Myocyte (in vitro differentiated cells): ENCODE results near the gene CPM. TPM values are rescaled to one million over a fixed set of nuclear protein-coding genes. Genes with fewer than 3 reads are reported as not detected.
"Not testable (repeated sequence)": the region's sequence is repeated elsewhere in the genome, so short reads cannot be mapped to it uniquely, and the experiment has no call there.

Source experiments
- DNase-seq: peaks from one replicate; pipeline ENCODE4 v3.0.0-alpha.2; 2012; ENCODE audit warnings: low read depth
- total RNA-seq: library from RNA; depleted of rRNA; stranded (reverse); fragments of >200 nt; gene quantifications from 2 replicates; pipeline ENCODE4 v1.2.3, GENCODE V29; 2014

Gene CPM
- total RNA-seq, 1 donor from 2014 or later = 3.0 TPM

DNA sequence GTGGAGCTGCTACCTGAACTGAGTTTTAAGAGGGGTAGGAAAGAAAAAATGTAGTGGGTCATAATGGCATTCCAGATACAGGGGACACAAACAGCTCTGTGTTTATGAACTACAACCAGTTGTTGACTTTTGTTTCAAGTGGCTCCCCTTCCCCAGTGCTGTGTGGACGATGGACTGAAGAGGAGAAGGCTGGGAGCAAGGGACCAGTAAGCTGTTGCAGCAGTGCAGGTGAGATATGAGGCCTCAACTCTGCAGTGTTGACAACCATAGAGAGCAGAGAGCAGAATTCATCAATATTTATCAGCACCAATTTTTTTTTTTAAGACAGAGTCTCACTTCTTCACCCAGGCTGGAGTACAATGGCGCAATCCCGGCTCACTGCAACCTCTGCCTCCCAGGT, 78.4 kb downstream of the CPM start:
- no peak for DNase-seq

DNA sequence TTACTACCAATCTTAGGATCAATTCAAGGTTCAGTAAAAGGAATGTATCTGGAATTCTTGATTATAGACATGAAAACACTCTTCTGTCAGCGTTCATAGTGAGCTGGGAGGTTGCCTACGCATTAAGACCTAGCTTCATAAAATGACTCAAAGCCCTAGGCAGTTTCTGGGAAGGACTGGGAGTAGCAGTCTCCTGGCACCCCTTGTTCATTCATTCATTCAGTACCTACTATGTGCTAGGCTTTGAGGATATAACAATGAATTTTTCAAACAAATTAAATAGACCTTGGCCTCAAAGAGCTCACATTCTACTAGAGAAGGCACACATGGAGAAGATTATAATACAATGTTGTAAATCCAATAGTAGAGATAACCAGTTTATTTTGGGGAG, 78.9 kb downstream of the CPM start:
- no peak for DNase-seq

DNA sequence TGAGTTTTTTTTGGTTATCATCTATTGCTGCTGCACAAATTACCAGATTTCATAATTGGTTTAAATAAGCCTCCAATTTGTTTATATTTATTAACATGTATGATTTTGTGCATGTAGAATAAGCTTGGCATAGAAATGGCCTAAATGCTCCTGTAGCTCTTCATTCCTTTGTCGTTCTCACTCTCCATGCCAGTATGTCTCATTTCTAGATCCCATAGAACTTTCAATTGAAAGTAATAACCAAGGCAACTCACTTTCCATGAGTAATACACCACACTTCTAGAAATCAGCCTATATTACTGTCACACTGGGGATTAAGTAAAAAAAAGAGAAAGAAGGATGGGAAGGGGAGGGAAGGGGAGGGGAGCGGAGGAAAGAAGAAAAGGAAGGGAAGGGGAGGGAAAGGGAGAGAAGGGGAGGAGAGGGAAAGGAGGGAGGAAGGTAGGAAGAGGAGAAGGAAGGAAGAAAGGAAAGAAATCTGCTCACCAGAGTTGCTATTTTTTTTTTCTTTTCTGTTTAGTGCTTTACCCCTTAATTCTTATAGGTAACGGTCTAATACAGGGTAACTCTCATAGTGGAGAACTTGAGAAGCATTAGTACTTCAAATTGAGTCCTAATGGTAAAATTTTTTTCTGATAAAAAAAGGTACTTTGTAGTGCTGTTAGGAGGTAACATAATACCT, 79.4 kb downstream of the CPM start:
- DNase-seq = no peak

DNA sequence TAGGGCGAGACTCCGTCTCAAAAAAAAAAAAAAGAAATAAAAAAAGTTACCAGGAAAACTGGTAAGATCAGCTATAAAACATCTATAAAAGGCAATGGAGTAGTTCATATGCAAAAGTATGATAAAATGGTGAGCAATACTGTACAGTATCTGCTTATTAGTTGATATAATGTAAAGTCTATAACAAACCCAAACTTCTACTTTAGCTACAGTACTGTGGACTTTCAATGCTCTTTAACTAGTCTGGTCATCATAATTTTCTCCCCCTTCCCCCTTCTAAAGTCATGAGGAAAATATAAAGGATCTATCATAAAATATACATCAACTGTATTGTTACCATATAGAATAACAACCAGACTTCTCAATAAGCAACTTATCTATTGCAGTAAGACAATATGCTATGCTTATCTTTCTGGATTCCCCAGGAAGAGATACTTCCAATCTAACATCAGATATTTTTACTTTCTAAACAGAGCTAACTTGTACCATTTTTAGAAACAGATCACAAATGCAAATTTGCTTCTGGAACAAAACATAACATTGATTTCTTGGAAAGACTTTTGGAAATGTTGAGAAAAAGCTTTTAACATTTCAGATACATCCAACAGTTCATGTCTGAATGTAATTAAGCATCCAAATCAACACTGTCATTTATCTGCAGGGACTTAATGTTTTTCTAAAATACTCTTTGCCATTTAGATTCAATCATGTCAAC, 81.2 kb downstream of the CPM start:
- no peak for DNase-seq

DNA sequence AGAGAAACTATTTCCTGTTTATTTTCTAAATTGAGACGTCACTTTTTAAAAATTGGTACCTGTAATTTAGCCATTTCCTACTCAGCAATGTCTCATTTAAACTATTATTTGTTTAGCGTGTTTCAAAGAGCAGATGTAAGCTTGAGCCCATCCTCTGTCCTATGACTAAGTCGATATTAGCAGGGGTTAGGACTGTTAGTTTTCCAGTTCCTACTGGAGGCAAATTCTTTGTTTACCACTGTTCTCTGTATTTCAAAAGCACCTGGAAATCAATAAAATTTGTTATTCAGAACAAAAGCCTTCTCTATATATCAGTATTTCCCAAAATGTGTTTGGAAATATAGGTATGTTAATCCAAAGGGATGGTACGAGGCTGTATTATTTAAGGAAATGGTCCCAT, 82.6 kb downstream of the CPM start:
- DNase-seq = no peak

DNA sequence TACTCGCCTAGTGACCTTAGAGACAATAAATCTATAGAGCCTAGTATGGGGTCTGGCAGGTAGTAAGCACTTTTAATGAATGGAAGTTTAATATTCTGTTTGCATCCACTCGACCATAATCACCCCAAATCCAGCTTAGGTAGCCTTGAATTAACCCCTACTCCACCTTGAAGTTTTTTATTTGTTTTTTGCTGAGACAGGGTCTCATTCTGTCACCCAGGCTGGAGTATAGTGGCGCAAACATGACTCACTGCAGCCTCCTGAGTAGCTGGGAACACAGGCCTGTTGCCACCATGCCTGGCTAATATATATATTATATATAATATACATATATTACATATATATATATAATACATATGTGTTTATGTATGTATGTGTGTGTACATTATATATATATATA, 86.2 kb downstream of the CPM start:
- DNase-seq = no peak

DNA sequence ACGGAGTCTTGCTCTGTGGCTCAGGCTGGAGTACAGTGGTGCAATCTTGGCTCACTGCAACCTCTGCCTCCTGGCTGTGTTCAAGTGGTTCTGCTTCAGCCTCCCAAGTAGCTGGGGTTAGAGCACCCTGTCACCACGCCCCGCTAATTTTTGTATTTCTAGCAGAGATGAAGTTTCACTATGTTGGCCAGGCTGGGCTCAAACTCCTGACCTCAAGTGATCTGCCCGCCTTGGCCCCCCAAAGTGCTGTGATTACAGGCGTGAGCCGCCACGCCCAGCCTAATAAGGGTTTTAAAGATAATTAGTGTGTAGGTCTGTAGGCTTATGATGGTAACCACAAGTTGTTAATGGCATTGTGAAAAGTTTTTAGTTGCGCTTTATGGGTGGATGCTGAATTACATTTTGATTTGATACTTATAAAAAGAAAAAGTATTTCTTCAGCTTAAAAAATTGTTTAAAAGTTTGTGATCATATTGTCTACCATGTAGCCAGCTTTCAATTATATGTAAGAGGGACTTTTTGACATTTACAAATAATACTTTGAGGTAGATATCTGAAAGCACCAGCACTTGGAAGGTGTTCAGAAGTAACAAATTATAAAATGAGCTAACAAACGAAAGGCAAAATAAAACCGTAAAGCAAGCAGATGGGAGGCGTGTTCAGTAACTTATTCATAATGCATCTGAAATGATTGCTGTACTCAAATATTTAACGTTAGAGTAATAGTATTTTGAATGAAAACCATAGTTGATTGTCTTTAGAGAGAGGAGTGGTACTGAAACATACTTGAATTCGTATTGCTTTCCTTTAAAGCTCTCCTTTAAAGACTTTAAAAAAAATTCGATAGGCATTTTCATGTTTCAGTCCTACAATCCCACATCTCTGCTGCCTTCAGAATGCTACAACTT, 87.9 kb downstream of the CPM start:
- no peak for DNase-seq

DNA sequence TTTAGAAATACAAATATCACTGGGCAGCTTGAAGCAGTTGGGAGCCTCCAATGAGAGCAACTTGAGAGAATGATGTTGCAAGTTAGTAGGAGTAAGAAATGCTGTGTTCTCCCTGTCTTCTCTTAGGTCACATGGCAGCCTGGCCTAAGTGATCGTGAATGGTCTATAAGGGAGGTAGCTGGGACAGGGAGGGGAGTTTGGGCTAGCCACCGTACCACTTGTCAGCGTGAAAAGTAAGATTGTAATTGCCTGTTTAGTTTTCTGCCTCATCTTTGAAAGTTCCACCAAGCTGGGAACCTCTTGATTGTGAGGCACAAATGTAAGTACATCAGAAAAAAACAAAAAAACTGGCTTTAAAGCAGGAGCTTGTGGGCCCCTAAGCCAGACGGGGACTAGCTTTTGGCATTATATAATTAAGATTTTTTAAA, 88.6 kb downstream of the CPM start:
- DNase-seq = no peak

DNA sequence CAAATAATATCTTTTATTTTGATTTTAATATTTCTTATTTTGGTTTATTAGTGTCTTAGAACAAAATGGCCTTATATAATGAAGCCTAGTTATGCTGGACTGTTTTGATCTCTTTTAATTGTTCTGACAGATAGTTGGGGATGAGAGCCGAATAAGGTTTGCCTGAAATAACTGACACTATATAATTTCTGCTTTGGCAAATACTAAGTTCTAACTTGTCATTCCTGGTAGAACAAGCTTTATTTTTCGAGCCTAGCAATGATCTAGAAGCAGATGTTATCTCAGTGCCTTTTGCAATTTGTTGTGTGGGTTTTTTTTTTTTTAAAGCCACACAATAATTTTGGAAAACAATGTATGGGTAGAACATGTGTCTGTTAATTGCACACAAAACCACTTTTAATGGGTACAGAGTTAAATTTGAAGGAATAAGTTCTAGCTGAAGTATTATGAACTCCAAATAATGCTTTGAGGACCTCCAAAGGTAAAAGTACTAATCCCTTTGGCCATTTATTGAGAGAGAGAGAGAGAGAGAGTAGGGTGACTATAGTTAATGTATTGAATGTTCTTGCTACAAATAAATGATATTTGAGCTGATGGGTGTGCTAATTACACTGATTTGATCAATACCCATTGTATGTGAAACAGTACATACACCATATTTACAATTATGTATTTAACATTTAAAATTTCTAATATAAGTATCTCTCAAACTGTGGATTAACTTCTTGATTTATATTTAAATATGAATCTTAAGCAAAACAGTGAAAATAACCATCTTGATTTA, 90.0 kb downstream of the CPM start:
- no peak for DNase-seq

DNA sequence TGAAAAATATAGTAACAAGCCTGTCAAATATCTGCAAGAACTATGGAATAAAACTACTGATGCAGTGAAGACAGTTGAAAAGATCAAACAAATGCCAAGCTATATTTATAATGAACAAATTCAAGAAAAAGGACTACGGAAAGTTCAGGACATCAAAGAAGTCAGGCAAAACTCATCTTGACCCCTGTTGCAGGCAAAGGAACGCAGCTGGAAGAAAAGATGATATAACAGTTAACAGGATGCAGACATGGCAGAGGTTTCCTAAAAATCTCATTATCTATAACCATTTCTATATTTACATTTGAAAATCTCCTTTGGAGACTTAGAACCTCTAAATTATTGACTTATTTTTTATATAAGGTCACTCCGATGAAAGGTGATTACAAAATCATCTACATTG, 90.8 kb downstream of the CPM start:
- DNase-seq = no peak

DNA sequence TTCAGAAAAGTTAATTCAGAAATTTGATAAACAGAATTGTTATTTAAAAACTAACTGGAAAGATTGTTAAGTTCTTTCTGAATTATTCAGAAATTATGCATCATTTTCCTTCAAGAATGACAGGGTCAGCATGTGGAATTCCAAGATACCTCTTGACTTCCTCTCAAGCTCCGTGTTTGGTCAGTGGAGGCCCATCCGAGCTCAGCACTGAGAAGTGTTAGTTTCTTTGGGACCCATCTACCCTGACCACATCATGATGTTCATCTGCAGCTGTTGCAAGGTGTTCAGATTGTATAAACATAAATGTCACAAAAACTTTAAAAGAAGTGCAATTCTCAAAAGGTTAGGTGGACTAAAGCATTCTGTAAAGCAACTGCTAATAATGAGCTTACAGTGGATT, 91.3 kb downstream of the CPM start:
- DNase-seq = no peak

DNA sequence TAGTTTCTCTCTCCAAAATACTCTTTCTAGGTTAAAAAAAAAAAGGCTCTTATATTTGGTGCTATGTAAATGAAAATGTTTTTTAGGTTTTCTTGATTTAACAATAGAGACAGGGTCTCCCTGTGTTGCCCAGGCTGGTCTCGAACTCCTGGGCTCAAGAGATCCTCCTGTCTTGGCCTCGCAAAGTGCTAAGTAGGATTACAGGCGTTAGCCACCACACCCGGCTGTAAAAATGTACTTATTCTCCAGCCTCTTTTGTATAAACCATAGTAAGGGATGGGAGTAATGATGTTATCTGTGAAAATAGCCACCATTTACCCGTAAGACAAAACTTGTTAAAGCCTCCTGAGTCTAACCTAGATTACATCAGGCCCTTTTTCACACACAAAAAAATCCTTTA, 91.8 kb downstream of the CPM start:
- not testable (repeated sequence) for DNase-seq

DNA sequence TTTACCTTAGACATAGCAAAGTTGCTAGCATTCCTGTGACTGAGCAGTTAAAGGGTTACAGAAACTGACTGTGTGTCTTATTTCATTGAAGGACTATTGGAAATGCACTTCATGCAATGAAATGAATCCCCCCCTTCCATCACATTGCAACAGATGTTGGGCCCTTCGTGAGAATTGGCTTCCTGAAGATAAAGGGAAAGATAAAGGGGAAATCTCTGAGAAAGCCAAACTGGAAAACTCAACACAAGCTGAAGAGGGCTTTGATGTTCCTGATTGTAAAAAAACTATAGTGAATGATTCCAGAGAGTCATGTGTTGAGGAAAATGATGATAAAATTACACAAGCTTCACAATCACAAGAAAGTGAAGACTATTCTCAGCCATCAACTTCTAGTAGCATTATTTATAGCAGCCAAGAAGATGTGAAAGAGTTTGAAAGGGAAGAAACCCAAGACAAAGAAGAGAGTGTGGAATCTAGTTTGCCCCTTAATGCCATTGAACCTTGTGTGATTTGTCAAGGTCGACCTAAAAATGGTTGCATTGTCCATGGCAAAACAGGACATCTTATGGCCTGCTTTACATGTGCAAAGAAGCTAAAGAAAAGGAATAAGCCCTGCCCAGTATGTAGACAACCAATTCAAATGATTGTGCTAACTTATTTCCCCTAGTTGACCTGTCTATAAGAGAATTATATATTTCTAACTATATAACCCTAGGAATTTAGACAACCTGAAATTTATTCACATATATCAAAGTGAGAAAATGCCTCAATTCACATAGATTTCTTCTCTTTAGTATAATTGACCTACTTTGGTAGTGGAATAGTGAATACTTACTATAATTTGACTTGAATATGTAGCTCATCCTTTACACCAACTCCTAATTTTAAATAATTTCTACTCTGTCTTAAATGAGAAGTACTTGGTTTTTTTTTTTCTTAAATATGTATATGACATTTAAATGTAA, 93.5 kb downstream of the CPM start:
- DNase-seq = no peak

DNA sequence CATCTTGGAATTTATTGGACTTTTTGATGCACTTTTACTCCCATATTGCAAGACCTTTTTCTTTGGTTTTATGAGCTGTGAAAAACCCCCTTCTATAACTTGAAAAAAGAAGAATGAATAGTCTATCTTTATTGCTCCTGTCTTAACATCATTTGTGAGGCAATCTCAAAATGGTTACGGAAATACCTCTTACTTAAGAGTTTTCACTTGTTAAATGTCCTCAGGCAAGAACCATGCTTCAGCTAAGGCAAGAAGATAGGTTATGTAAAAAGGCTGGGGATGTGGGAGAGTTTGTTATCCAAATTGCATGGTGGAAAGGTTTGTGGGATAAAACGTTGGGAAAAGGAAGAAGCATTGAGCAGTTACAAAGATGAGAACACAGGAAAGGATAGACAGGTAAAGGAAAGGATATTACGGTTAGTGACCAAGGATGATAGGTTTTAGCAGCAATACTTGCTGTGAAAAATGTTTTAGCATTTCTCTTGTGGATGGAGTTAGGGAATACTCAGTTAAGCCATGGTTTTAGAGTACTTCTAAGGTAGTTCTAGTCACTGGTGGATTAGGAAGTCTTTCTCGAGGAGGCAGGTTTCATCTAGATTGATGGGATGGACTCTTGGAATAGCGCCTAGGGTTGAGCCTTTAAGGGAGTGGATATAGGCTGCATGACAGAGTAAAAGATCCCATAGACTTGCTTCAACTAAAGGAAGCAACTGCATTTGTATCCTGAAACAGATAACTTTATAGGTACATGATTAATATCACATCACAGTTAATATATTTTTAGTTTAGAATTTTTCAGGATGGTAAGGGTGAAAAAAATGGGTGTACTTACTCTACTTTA, 94.7 kb downstream of the CPM start:
- DNase-seq = no peak

DNA sequence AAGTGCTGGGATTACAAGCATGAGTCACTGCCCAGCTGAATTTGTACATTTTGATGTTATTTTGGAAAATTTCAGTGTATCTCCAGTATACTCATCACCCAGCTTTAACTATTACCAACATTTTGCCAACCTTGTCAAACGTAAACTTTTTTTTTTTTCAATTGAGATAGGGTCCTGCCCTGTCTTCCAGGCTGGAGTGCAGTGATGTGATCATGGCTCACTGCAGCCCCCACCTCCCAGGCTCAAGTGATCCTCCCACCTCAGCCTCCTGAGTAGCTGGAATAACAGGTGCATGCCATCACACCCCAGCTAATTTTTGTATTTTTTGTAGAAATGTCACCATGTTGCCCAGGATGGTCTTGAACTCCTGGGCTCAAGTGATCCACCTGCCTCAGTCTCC, 95.8 kb downstream of the CPM start:
- DNase-seq = no peak

DNA sequence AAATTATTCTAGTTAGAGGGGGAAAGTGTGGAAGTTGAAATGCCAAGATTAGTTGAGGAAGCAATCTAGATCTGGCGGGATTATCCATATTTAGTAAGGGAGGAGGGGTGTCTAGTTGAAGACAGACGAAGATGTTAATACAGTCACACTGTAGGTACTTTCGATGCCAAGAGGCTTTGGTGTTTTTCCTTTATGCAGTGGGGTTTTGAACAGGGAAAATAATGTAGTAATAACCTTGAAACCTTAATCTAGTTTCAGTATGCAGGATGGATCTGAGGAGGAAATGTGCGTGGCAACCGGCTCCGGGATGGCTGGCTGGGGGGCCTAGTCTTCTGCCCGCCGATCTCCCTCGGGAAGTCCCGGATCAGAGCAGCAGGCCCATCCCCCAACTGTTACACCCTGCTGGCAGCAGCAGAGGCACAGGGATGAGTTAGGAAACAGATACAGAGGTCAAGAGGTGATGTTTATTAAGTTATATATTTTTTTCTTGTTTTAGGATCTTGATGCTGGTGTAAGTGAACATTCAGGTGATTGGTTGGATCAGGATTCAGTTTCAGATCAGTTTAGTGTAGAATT, 97.5 kb downstream of the CPM start:
- no peak for DNase-seq

DNA sequence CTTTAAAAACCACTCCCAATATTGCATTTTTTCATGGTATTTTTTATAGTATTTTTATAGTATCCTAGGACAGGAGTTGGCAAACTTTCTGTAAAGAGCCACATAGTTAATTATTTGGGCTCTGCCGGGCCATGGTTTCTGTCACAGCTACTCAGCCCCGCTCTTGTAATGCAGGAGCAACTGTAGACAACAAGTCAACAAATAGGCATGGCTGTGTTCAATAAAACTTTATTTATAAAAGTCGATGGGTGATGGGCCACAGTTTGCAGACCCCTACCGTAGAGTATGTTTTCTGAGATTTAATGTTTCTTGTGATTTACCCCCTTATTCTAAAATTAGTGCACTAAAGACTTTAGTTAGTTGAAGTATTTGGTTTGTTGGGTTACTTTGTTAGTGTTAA, 99.5 kb downstream of the CPM start:
- DNase-seq = no peak

DNA sequence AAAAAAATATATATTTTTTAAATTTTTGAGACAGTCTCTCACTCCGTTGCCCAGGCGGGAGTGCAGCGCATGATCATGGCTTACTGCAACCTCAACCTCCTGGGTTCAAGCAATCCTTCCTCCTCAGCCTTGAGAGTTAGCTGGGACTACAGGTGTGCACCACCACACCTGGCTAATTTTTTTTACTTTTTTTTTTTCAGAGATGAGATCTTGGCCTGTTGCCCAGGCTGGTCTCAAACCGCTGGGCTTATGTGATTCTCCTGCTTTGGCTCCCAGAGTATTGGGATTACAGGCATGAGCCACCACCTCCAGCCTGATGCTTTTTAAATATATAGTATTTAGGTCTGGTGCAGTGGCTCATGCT, 100.5 kb downstream of the CPM start:
- DNase-seq = no peak
